Trophoblast cell (in vitro differentiated cells and primary cell): ENCODE measurements around the gene PPARGC1A.

Experiments
- DNase-seq, 2 donors: peaks; one replicate each; pipeline ENCODE4 v3.0.0-alpha.2; 2016
- H2AFZ ChIP-seq: 2 replicates; pipeline ENCODE4 v1.6.1; 2013; ENCODE audit warnings: low read length, moderate library complexity, mild to moderate bottlenecking; ENCODE audit not compliant: insufficient read depth, poor library complexity
- H2AK5ac ChIP-seq: 2 replicates; pipeline ENCODE4 v1.6.1; 2013; ENCODE audit warnings: mild to moderate bottlenecking, low read length
- H2BK120ac ChIP-seq: 2 replicates; pipeline ENCODE4 v1.6.1; 2013; ENCODE audit warnings: low read length, mild to moderate bottlenecking, moderate library complexity; ENCODE audit not compliant: insufficient read depth, poor library complexity
- H2BK12ac ChIP-seq: 2 replicates; pipeline ENCODE4 v1.6.1; 2013; ENCODE audit warnings: mild to moderate bottlenecking, low read length, moderate library complexity
- H2BK5ac ChIP-seq: 2 replicates; pipeline ENCODE4 v1.6.1; 2013; ENCODE audit warnings: low read length, low read depth, moderate library complexity, mild to moderate bottlenecking; ENCODE audit not compliant: poor library complexity
- H3K14ac ChIP-seq: 2 replicates; pipeline ENCODE4 v1.6.1; 2013; ENCODE audit warnings: mild to moderate bottlenecking, low read length
- H3K18ac ChIP-seq: 2 replicates; pipeline ENCODE4 v1.6.1; 2013; ENCODE audit warnings: mild to moderate bottlenecking, low read length
- H3K23ac ChIP-seq: 2 replicates; pipeline ENCODE4 v1.6.1; 2013; ENCODE audit warnings: low read length
- H3K27ac ChIP-seq: 2 replicates; pipeline ENCODE4 v1.5.1; 2013; ENCODE audit warnings: low read depth, mild to moderate bottlenecking, inconsistent platforms, low read length, moderate library complexity
- H3K27me3 ChIP-seq: 2 replicates; pipeline ENCODE4 v1.6.1; 2013; ENCODE audit warnings: inconsistent platforms, mild to moderate bottlenecking, low read length, moderate library complexity; ENCODE audit not compliant: insufficient read depth
- H3K36me3 ChIP-seq, 2 experiments: 1 replicate in 1 of 2; 2 replicates in 1 of 2; pipeline ENCODE4 v1.6.1; 2013; ENCODE audit warnings: low read length in 2 of 2, mild to moderate bottlenecking in 2 of 2, moderate library complexity in 1 of 2; ENCODE audit not compliant: insufficient read depth in 2 of 2, control insufficient read depth in 1 of 2
- H3K4ac ChIP-seq: 2 replicates; pipeline ENCODE4 v1.6.1; 2013; ENCODE audit warnings: low read depth, mild to moderate bottlenecking, low read length, moderate library complexity
- H3K4me1 ChIP-seq, 2 experiments: 1 replicate in 1 of 2; 2 replicates in 1 of 2; pipeline ENCODE4 v1.6.1; 2013; ENCODE audit warnings: low read length in 2 of 2, mild to moderate bottlenecking in 2 of 2, moderate library complexity in 1 of 2; ENCODE audit not compliant: insufficient read depth in 2 of 2, control insufficient read depth in 1 of 2
- H3K4me2 ChIP-seq: 2 replicates; pipeline ENCODE4 v1.6.1; 2013; ENCODE audit warnings: inconsistent platforms, mild to moderate bottlenecking, low read length, moderate library complexity
- H3K4me3 ChIP-seq: 2 replicates; pipeline ENCODE4 v1.5.1; 2013; ENCODE audit warnings: mild to moderate bottlenecking, low read depth, low read length, inconsistent platforms
- H3K79me1 ChIP-seq: one replicate; pipeline ENCODE4 v1.6.1; 2013; ENCODE audit warnings: low read length
- H3K79me2 ChIP-seq: 2 replicates; pipeline ENCODE4 v1.6.1; 2013; ENCODE audit warnings: low read length, mild to moderate bottlenecking; ENCODE audit not compliant: control insufficient read depth, insufficient read depth, poor library complexity
- H3K9ac ChIP-seq: 2 replicates; pipeline ENCODE4 v1.6.1; 2013; ENCODE audit warnings: mild to moderate bottlenecking, low read length
- H3K9me3 ChIP-seq: 2 replicates; pipeline ENCODE4 v1.6.1; 2013; ENCODE audit warnings: low read depth, mild to moderate bottlenecking, control low read depth, inconsistent platforms, low read length; ENCODE audit not compliant: insufficient read depth
- H4K12ac ChIP-seq: 2 replicates; pipeline ENCODE4 v1.6.1; 2013; ENCODE audit warnings: low read depth, mild to moderate bottlenecking, low read length, moderate library complexity
- H4K8ac ChIP-seq: 2 replicates; pipeline ENCODE4 v1.6.1; 2013; ENCODE audit warnings: low read depth, mild to moderate bottlenecking, low read length, moderate library complexity
- H4K91ac ChIP-seq: one replicate; pipeline ENCODE4 v1.6.1; 2013; ENCODE audit warnings: low read depth, mild to moderate bottlenecking, low read length, moderate library complexity
- WGBS: extraction: QIAGEN DNeasy Blood & Tissue Kit; methylation state at CpG from one replicate; pipeline ENCODE4 v1.1.7; 2013; ENCODE audit warnings: missing lambda C conversion rate; ENCODE audit not compliant: insufficient read length, insufficient coverage; ENCODE audit errors: extremely low coverage; 5-methylcytosine and 5-hydroxymethylcytosine counted together

The PPARGC1A gene

GRCh38 chr4:23903859-23904438 is 14.1 kb upstream of the PPARGC1A start:
- Histone ChIP-seq H2BK5ac (no peak overlapping the region), H2BK12ac (no peak overlapping the region), H3K4me2 (no peak overlapping the region), H2AK5ac (no peak overlapping the region), H2BK120ac (no peak overlapping the region), H3K27me3 (no peaks in the 10 kb centered on the region), H2AFZ (no peak overlapping the region), H4K8ac (no peak overlapping the region), H3K36me3 (no peaks in the 10 kb centered on the region), H3K23ac (no peak overlapping the region), H3K4me1 (no peaks in the 10 kb centered on the region), H3K18ac (no peak overlapping the region), H3K27ac (no peak overlapping the region), H4K12ac (no peak overlapping the region), H3K4me3 (no peak overlapping the region), H3K14ac (no peak overlapping the region), H3K9ac (no peak overlapping the region), H3K9me3 (no peaks in the 10 kb centered on the region), H3K79me1 (no peaks in the 10 kb centered on the region), H3K79me2 (no peaks in the 10 kb centered on the region), H3K4ac (no peak overlapping the region), H4K91ac (no peak overlapping the region)
- WGBS = no CpG with 5 or more reads among the region's 7 CpGs
- no peak for DNase-seq

- Histone ChIP-seq H3K79me1 (no peaks in the 10 kb centered on the region), H3K9ac (no peak overlapping the region), H3K23ac (no peak overlapping the region), H3K14ac (no peak overlapping the region), H3K27ac (no peak overlapping the region), H4K8ac (no peak overlapping the region), H3K4me2 (no peak overlapping the region), H3K9me3 (no peaks in the 10 kb centered on the region), H2BK12ac (no peak overlapping the region), H3K4me1 (no peaks in the 10 kb centered on the region), H2AFZ (no peak overlapping the region), H2BK5ac (no peak overlapping the region), H3K18ac (no peak overlapping the region), H2BK120ac (no peak overlapping the region), H3K4ac (no peak overlapping the region), H3K27me3 (no peaks in the 10 kb centered on the region), H3K4me3 (no peak overlapping the region), H4K91ac (no peak overlapping the region), H3K36me3 (no peaks in the 10 kb centered on the region), H4K12ac (no peak overlapping the region), H2AK5ac (no peak overlapping the region), H3K79me2 (no peaks in the 10 kb centered on the region)
- no peak for DNase-seq
- no CpG with 5 or more reads among the region's 4 CpGs for WGBS
Observed at GRCh38 chr4:23902222-23902804, 12.5 kb upstream of the PPARGC1A start.

GRCh38 chr4:23900636-23901035 is 10.8 kb upstream of the PPARGC1A start:
- no peak overlapping the region for H4K12ac ChIP-seq
- no peak overlapping the region for H2BK120ac ChIP-seq
- no peak overlapping the region for H3K4me2 ChIP-seq
- no peak overlapping the region for H3K18ac ChIP-seq
- H2BK5ac ChIP-seq = no peak overlapping the region
- H2AFZ ChIP-seq = no peak overlapping the region
- DNase-seq = no peak
- no peaks in the 10 kb centered on the region for H3K79me1 ChIP-seq
- H3K9me3 ChIP-seq = no peaks in the 10 kb centered on the region
- no peak overlapping the region for H2AK5ac ChIP-seq
- no peak overlapping the region for H3K14ac ChIP-seq
- no peaks in the 10 kb centered on the region for H3K36me3 ChIP-seq
- no peaks in the 10 kb centered on the region for H3K27me3 ChIP-seq
- H3K27ac ChIP-seq = no peak overlapping the region
- WGBS = no CpG with 5 or more reads among the region's 6 CpGs
- H3K9ac ChIP-seq = no peak overlapping the region
- H3K4me1 ChIP-seq = no peaks in the 10 kb centered on the region
- no peak overlapping the region for H2BK12ac ChIP-seq
- no peak overlapping the region for H3K4me3 ChIP-seq
- H3K4ac ChIP-seq = no peak overlapping the region
- H4K8ac ChIP-seq = no peak overlapping the region
- H3K79me2 ChIP-seq = no peaks in the 10 kb centered on the region
- no peak overlapping the region for H4K91ac ChIP-seq
- H3K23ac ChIP-seq = no peak overlapping the region

GRCh38 chr4:23899565-23899964 is 9.7 kb upstream of the PPARGC1A start:
- no peak for DNase-seq
- Histone ChIP-seq H2BK120ac (no peak overlapping the region), H3K4me1 (no peaks in the 10 kb centered on the region), H3K36me3 (no peaks in the 10 kb centered on the region), H3K9me3 (no peaks in the 10 kb centered on the region), H3K27me3 (no peaks in the 10 kb centered on the region), H3K23ac (no peak overlapping the region), H4K91ac (no peak overlapping the region), H3K79me1 (no peaks in the 10 kb centered on the region), H3K18ac (no peak overlapping the region), H3K14ac (no peak overlapping the region), H4K12ac (no peak overlapping the region), H2AFZ (no peak overlapping the region), H3K4me2 (no peak overlapping the region), H3K79me2 (no peaks in the 10 kb centered on the region), H3K9ac (no peak overlapping the region), H4K8ac (no peak overlapping the region), H3K4me3 (no peak overlapping the region), H2AK5ac (no peak overlapping the region), H2BK5ac (no peak overlapping the region), H3K27ac (no peak overlapping the region), H3K4ac (no peak overlapping the region), H2BK12ac (no peak overlapping the region)
- WGBS = no CpG with 5 or more reads among the region's 4 CpGs
